CD4-positive, alpha-beta T cell treated with Interferon gamma for 1 hour (primary cell): ENCODE data around the gene NINJ2.

Source experiments
- DNase-seq: peaks from one replicate; pipeline ENCODE4 v3.0.0-alpha.2; 2020

NINJ2 gene

DNA sequence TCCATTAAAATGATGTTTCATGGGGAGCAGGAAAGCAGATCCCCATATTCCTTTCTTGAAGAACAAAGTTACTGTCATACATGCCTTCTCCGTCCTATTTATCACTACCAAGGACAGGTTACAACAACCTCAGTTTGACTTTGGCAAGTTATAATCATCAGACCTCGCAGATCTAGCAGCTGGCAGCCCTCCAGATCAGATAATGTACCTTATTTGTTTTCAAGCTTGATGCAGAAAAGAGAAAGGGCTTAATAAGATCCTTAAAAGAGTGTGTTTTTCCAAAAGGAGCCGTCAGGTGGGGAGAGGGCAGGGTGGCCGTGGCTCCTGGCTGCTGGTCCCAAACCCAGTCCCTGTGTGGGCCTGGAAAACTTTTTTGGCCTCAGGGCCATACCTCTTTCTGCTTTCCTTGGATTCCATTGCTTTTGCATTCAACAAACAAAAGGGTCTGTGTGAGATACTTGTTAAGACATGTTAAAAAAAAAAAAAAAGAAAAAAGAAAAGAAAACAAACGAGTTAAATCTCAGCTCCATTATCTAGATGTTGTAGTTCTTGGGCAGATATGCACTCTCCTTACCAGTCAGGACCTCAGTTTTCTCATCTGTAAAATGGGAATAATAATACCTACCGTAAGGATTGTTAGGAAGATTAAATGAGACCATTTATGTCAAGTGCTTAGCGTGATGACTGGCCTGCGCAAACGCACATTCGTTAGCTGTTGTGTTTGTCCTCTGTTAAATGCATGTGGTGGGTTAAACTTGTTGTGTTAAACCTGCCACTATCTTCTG is 138.9 kb downstream of the NINJ2 start:
- no peak for DNase-seq

DNA sequence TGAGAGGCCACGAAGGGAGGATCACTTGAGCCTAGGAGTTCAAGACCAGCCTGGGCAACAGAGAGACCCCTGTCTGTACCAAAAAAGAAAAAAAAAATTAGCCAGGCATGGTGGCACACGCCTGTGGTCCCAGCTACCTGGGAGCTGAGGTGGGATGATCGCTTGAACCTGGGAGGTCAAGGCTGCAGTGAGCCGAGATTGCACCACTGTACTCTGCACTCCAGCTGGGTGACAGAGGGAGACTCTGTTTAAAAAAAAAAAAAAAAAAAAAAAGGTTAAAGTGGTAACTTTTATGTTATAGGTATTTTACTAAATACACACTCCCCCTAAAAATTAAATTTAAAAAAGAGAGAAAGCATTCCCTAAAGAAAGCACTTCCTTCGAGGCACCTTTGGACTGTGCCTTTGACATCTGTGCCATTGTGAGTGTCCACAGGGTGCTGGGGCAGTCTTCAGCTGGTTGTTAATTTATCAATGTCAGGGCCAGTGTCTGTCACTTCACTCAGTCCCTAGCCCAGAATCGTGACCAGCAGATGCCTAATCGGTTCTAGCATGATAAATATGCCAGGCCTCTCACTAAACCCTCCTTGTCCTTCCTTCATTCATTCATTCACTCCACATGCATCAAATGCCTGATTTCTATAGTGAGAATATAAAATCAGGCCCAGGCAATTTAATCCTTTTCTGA is 140.4 kb downstream of the NINJ2 start:
- DNase-seq: no peak

DNA sequence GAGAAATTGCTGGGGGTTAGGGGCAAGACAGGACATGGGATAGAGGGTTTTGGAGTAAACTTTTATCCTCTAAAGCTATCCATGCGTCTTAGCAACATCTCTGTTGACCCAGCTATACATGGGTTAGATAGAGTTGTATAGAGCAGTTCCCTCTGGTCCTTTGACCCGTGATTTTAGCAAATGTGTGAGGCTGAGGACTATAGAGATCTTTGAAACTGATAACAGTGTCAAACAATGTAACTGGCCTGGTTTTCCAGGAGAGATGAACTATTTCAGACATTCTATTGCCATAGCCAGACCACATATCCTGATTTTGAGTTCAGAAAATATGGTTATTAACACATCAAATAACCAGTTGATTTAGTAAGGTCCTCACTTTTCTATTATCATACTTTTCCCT is 143.1 kb downstream of the NINJ2 start:
- DNase-seq: no peak

DNA sequence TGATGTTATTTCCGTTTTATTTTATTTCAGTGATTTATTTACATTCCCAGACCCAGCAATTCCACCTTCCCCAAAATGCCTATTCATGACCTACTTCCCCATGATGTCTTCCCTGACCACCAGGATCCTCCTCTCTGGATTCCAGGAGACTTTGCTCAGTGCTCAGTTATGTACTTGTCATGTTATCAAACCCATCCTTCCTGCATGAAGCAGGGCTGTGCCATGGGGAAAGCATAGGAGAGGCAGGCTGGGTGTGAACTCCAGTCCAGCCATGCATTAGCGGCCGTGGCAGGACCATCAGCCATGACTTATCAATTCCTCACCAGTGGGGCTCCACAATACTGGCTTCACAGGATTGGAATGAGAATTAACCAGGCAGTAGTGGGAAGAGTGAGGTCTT is 145.7 kb downstream of the NINJ2 start:
- no peak for DNase-seq
